GM10266 (cell line): ENCODE data around the gene BCO2.

Source experiments
- DNase-seq: peaks from one replicate; pipeline ENCODE4 v3.0.0; 2012; ENCODE audit errors: extremely low spot score
- CTCF ChIP-seq: IDR thresholded peaks from 2 replicates; pipeline ENCODE4 v1.5.1; 2012; ENCODE audit warnings: mild to moderate bottlenecking, low read depth; ENCODE audit not compliant: control insufficient read depth, insufficient read depth; ENCODE audit errors: missing control alignments

The BCO2 gene

GRCh38 chr11:112249871-112250610 is 74.7 kb downstream of the BCO2 start:
- TF ChIP-seq CTCF, result no peak
- DNase-seq, result no peak

- no peak for DNase-seq
- no peak for TF ChIP-seq CTCF
These were observed 78.4 kb downstream of the BCO2 start for GRCh38 chr11:112253605-112254242.

GRCh38 chr11:112255067-112255720 is 79.9 kb downstream of the BCO2 start:
- TF ChIP-seq CTCF, result no peak
- DNase-seq, result no peak

- DNase-seq, result no peak
- TF ChIP-seq CTCF, result no peak
These were observed 85.2 kb downstream of the BCO2 start, which contains the start of gene PLET1 for GRCh38 chr11:112260490-112260889. PLET1 (minus strand) TSS chr11:112260860; CDS start chr11:112260589, 271 bp downstream.

GRCh38 chr11:112265659-112266409 is 90.5 kb downstream of the BCO2 start:
- TF ChIP-seq CTCF, result no peak

GRCh38 chr11:112266410-112266778 is 91.1 kb downstream of the BCO2 start:
- TF ChIP-seq CTCF, result no peak
- DNase-seq, result no peak

More at GRCh38 chr11:112265659-112266409, 90.5 kb downstream of the BCO2 start:
- no peak for DNase-seq
